B cell (primary cell): ENCODE measurements around the gene OXTR.

ENCODE experiments used
- EZH2 ChIP-seq: IDR thresholded peaks from 2 replicates; pipeline ENCODE4 v1.6.1; 2012; ENCODE audit warnings: borderline replicate concordance, low read depth, mild to moderate bottlenecking, moderate library complexity, low read length; ENCODE audit not compliant: insufficient read depth, poor library complexity, severe bottlenecking
- TF ChIP-seq, protein P1 (sequence below): fragments of 200-600 bp; IDR thresholded peaks from one replicate; pipeline ENCODE4 v1.8.0; 2022; ENCODE audit warnings: antibody characterized with exemption, mild to moderate bottlenecking

DNA sequence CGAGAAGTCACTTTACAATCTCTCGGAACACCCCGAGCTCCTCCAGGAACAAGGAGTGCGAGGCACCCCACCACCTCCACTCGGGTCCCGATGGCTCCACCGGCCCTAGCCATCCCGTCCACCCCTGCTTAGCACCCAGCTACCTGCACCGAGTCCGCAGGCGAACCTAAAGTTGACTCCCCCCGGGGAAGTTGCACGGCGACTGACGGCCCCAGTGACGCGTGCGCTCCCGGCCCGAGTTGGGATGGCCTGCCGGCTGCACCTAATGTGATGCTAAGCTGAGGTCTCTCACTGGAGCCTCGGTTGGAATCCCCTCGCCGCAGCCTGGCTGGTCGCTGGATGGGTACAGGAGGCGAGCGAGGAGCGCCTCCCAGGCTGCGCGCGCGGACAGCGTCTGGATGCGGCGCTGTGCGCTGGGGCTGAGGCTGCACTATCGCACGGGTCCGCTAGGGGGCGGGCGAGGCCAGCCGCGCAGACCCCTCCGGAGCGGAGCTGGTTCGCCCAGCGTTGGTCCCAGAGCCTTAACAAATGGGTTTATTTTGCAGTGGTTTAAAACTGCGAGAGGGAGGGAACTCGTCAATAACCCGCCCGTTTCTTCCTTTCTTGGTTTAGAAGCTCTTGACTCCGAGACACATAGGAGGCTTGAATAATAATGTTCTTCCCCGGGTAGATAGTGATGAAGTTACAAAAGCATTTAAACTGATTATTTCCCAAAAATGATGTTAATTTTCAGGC, at the start of gene OXTR:
- TF ChIP-seq, protein P1, sequence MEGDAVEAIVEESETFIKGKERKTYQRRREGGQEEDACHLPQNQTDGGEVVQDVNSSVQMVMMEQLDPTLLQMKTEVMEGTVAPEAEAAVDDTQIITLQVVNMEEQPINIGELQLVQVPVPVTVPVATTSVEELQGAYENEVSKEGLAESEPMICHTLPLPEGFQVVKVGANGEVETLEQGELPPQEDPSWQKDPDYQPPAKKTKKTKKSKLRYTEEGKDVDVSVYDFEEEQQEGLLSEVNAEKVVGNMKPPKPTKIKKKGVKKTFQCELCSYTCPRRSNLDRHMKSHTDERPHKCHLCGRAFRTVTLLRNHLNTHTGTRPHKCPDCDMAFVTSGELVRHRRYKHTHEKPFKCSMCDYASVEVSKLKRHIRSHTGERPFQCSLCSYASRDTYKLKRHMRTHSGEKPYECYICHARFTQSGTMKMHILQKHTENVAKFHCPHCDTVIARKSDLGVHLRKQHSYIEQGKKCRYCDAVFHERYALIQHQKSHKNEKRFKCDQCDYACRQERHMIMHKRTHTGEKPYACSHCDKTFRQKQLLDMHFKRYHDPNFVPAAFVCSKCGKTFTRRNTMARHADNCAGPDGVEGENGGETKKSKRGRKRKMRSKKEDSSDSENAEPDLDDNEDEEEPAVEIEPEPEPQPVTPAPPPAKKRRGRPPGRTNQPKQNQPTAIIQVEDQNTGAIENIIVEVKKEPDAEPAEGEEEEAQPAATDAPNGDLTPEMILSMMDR = peak; percentile 99
- TF ChIP-seq EZH2 = no peak
